ENCODE results near the gene RAB11FIP4.

RAB11FIP4 gene

DNA sequence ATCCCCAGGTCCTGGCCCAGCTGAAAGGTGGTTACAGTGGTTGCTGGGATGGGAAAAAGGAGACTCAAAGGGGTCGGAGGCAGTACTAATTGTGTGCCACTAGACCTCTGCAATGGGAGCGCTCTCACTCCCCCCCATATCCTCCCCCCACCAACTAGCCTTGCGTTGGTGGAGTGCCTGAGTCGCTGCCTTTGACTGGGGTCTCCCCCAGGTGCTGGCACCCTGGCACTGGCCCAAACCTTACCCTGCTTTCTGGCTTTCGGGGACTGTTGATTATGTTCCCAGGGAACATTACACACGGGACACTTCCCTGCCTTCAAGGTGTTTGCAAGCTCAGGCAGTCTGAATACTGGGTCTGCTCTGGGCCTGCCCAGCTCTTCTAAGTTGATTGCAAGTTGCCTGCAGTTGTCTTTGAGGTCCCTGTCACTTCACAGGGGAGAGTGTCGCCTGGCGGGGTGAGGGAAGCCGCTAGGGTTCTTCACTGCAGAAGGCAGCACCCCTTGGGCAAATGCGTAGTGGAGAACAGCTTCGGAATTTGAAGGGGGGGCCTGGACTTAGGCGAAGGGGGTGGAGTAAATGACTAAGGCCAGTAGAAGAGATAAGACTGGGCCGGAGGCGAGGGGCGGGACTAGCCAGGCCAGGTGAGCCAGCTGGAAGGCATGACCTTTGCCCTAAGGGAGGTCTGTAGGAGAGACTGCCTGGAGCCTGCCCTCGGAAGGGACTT lies 98.0 kb downstream of the RAB11FIP4 start:
- no peak for DNase-seq

DNA sequence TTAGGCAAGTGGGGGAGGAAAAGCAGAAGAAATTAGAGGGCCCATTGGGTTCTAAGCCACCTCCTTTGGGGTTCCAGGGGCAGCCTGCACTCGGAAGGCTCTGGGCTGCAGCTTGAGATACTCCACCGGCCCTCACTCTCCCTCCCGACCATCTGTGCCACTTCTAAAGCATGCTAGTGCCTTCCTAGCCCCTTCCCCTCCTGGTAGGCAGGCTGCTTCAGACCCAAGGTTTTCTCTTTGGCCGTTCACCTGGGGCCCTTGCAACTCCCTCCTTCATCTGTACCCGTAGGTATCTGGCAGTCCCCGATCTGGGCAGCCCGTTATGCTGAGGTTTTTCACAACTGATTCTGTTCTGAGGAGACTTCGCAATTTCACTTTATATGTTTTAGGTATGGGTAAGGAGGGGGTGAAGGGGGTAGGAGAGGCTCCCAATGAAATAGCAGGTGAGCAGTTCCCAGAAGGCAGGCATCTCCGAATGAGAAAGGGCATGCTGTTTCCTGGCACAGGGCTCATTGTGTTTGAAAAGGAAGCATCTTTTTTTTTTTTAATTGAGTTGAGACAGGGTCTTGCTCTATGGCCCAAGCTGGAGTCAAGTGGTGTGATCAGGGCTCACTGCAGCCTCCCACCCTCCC lies 98.7 kb downstream of the RAB11FIP4 start:
- no peak for DNase-seq

DNA sequence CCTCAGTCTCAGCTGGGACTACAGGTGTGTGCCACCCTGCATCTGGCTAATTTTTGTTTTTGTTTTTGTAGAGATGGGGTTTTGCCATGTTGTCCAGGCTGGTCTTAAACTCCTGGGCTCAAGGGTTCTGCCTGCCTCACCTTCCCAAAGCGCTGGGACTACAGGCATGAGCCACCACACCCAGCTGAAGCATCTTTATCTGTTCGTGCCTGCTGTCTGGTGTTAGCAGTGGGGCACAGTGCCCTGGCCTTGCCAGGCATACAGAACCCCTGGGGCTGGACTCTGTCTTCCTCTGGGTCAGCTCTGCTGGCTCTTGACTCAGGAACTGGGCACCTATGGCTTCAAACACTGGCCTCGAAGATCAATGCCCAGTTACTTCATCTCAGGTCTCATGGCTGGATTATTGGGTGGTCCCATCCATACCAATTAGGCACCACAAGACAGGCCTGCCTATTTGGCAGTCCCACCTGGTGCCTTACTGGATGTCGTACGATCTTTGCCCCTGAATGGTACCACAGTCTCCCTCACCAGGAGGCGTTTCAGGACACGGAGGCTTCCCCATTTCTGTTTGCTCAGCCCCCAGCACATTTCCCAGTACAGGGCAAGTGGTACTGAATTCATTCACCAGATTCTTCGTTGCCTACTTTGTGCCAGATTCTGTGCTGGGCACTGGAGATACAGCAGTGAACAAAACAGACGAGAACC lies 99.3 kb downstream of the RAB11FIP4 start:
- DNase-seq, result no peak

DNA sequence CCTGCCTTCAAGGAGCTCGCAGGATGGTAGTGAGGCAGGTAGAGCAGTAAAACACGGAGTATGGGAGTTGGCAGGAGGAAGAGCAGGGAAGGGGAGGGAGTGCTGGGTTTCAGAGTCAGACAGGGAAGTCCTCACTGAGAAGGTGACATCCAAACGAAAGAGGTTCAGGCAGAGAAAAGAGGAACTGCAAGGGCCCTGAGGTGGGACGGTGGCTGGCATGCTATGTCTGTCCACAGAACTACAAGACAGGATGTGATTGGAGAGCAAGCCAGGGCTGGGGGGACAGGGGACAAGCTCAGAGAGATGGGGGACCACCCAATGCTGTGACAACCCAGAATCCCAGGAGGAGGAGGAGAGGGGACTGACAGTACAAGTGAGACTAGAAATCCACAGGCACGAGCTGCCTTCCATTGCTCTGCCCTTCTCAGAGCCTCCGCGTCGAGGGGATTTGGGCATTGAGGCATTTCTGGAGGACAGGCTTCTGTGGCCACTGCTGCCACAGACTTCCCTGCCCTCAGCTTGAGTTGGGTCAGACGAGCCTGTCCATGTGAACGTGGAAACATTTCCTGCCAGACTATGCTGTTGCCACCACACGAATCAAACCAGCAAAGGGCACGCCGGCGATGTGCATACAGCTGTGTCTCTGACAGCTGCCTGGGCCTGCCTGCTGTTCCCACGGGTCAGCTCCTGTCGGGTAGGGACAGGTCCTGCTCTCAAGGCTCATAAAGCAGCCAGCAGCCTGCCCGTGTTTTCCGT lies 100.1 kb downstream of the RAB11FIP4 start:
- DNase-seq, result no peak

DNA sequence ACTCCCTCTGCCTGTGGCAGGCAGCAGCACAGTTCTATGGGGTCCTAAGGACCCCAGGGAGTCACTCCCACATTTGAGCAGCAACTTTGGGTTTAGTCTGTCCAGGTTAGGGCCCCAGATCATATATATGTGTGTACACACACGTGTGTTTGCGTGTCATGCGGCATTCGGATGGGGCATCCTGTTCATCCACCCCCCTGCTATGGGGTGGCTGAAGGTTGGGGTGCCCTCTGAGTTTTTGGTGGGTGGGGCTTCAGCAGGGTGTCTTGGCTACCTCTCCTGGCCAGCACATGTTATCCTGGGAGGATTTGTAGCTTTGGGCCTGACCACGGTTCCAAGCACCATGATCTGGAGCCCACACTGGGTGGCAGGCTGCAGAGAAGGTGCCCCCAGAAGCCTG lies 100.7 kb downstream of the RAB11FIP4 start:
- DNase-seq, result no peak

DNA sequence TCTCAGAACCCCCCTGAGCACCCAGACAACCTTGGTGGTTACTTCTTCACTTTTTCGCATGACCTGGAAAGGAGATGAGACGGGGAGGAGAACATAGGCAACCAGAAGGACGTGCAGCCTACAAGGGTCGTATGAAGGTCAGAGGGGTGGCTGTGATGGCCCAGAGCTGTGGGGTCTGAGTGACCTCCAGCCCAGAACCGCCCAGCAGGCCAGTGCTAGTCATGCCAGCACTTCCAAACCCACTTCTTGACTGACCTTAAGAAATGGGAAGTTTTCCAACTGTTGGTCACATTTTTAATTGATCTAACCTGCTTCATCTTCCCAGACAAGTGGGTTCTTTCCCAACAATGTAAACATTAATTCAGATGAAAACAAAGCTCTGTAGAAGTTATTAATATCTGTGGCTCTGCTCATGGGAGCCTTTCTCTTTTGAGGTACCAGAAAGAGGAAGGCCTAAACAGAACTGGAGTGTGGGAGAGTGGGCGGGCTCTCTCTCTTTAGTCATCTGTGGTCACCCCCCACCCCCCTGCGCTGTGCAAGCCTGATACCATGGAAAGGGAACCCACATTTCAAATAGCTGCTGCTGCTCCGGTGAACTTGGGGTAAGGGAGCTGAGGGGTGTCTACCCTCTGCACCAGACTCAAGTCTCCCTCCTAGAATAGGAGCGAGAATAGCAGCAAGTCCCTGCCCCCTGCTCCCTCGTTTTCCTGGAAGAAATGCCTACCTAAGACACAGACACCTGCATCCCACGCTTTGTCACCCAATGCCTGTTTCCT lies 101.6 kb downstream of the RAB11FIP4 start:
- no peak for DNase-seq

DNA sequence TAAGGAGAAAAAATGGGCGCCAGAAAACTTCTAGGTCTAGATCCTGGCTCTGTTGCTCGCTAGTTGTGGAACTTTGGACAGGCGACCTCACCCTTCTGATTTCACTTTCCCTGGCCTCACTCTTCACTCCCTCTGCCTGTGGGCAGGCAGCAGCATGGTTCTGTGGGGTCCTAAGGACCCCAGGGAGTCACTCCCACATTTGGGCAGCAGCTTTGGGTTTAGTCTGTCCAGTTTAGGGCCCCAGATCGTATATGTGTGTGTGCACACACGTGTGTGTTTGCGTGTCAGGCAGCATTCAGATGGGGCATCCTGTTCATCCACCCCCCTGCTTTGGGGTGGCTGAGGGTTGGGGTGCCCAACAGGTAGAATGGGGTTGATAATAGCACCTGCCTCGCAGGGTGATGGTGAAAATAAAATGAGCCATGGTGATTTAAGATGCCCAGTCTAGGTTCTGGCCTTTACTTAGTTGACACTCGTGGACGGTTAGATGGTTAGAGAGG lies 102.2 kb downstream of the RAB11FIP4 start:
- DNase-seq, result no peak

DNA sequence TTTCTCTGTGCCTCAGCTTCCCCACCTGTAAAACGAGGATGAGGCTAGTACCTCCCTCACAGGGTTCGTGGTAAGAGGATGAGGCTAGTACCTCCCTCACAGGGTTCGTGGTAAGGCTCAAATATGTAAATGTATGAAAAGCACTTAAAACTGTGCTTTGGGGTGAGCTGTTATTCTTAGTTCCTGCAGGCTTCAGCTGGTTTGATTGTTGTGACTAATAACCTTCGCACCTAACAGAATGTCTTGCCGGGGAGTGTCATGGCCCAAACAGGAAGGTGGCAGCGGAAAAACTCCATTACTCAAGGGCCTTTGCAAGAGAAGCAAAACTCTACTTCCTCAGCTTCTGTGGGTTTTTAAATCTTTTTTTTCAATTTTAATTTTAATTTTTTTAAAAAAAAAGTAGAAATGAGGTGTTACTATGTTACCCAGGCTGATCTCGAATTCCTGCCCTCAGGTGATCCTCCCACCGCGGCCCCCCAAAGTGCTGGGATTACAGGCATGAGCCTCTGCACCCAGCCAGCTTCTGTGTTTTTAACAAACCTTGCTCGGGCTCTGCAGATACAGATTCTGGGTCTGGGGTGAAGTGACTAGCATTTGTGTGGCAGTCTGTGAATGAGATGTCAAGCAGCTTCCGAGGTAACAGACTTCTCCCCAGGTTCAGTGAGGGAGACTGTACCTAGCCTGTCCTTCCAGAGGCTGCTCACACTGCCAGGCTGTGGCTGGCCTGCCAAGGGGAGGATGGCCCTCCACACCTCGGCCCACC lies 103.0 kb downstream of the RAB11FIP4 start:
- no peak for DNase-seq

DNA sequence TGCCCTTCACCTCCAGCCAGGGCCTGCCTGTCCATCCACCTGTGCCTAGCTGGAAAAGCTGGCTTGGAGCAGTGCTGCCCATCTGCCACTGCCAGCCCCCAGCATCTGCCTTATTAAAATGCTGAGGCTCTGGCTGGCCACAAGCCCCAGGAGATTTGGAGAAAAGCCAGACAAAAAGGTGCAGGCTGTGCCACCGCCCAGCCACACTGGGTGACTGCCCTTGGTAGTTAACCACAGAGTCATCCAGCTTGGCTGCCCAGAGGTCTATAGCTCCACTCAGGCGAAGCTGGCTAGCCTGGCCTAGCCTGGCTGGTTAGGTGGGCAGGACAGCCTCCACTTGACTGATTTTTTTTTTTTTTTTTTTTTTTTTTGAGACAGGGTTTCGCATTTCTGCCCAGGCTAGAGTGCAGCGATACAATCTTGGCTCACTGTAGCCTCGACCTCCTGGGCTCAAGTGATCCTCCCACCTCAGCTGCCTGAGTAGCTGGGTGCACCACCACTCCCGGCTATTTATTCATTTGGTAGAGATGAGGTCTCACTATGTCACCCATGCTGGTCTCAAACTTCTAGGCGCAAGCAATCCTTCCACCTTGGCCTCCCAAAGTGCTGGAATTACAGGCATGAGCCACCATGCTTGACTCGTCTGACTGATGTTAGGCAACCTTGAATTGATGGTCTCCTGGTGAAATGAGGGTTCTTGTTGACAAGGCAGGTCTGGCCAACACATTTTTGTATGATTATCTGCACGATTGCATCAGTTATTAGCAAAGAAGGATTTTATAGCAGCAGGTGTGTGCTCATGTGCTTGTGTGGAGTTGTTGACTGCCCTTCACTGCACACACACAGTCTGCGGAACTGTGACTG lies 103.8 kb downstream of the RAB11FIP4 start:
- no peak for DNase-seq

DNA sequence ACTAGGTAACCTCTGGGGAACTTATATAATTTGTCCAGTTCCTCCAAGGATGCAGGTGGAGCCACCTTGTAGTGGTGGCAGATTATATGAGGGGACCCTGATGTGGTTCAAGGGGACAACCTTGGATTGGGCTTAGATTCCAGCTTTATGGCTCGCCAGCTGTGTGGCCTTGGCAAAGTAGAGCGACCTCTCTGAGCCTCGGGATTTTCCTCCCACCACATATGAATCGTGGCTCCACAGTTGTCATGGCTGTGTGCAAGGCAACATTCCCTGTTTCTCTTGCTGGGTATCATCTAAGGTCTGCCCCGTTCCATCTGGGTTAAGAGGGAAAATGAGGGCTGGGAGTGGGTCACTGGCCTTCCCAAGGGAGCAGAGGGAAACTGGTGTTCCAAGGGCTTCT lies 104.6 kb downstream of the RAB11FIP4 start:
- no peak for DNase-seq

DNA sequence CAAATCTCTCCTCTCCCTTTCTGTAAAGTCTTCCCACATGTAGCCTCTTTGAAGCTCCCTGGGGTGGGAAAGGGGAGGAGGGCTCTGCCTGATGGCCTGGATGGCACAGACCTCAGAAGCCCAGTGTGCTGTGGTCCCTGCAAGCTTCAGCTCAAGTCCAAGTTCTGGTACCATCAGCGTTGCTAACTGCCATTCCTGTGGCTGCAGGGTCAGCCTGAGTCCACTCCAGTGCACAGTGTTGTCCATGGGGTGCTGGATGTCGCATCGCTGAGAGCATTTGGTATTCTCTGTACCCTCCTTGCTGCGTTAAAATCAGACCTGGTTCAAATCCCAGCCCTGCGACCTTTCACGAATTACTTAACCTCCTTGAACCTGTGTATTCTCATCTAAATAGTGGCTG lies 105.1 kb downstream of the RAB11FIP4 start:
- no peak for DNase-seq

DNA sequence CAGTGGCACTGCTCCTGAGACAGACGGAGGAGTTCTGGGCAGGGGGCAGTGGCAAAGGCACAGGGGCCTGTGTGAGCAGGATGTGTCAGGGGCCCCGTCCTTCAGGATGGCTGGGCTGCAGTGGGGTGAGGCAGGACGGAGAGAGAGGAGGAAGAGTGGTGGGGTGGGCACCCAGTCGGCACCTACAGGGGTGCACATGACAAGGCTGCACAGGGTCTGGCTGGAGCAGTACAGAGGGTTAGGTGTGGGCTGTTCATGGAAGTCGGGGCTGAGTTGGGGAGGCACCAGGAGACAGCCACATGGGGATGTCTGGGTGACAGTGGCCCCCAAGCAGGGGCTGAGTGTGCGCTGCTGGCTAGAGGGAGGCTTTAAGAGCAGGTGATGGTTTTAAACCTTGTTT lies 106.0 kb downstream of the RAB11FIP4 start:
- DNase-seq, result no peak

DNA sequence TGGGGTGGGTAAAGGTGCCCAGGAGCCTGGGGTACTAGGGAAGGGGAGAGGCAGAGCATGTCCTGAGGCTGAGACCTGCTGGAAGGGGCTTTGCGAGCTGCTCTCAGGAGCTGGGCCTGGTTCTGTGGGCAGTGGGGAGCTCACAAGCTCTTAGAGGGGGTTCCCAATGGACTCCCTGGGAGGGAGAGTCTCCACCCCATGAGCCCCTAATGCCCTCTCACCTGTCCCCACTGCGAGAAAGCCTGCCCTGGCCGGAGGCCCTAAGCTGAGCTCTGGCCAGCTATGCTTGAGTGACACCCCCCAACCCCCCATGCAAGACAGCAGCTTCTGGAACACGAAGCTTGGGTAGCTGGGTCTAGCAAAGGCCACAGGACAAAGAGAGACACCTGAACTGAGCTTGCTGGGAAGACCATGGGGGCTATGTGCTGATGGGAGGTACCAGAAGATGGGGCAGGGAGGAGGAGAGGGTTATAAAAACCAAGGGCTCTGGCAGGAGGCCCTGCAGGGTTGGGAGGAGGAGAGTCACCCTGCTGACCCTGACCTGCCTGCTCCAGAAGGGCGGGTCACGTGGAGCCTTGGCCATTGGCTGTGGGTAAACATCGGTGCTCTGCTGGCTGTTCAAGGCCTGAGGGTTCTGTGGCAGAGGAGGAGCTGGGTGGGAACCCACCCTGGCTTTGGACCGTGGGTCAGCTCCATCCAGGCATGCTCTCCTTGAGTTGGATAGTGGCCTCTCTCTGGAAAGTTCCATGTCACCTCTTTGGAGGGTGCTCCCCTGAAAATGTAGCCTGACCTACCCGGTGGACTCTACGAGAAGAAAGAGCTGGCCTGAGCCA lies 106.7 kb downstream of the RAB11FIP4 start:
- DNase-seq, result no peak

DNA sequence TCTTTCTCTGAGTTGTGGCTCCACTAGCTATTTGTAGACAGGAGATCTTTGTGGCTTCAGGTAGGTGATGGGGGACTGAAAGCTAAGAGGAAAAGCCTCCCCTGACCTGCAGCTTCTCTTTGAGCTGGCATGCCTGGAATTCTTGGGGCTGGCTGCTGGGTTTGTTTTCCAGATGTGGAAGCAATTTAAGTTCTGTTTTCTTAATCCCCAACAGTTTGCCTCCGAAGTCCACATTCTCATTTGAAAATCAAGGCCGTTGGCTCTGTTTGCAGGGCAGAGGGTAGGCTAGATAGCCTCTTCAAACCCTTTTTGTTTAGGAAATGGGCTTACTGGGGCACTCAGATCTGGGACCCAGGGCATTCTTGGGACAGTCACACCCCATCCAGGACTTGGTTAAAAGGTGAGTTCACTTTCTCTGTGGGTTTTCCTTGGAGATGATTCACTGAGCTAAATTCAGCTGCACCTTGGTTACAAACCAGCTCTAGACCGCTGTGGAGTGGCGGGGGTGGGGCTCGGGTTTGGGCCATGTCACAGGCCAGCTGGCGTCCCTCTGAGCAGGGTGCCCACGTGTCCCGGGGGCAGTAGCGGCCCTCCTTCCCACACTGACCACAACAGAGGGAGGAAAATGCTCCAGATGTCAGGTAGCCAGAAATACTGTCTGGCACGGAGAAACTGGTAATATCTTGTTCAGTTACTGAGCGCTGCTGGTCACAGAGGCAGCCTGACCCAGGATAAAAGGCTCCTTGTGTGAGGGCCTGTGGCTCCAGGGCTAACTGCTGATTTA lies 108.5 kb downstream of the RAB11FIP4 start:
- no peak for DNase-seq

DNA sequence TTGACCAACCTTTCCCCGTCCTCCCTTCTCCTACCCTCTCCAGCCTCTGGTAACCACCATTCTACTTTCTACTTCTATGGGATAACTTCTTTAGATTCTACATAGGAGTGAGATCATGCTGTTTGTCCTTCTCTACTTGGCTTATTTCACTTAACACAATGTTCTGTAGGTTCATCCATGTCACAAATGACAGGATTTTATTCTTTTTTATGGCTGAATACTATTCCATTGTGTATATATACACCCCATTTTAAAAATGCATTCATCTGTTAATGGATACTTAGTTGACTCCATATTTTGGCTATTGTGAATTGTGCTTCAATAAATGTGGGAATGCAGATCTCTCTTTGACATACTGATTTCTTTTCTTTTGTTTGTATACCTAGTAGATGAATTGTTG lies 115.0 kb downstream of the RAB11FIP4 start:
- no peak for DNase-seq

DNA sequence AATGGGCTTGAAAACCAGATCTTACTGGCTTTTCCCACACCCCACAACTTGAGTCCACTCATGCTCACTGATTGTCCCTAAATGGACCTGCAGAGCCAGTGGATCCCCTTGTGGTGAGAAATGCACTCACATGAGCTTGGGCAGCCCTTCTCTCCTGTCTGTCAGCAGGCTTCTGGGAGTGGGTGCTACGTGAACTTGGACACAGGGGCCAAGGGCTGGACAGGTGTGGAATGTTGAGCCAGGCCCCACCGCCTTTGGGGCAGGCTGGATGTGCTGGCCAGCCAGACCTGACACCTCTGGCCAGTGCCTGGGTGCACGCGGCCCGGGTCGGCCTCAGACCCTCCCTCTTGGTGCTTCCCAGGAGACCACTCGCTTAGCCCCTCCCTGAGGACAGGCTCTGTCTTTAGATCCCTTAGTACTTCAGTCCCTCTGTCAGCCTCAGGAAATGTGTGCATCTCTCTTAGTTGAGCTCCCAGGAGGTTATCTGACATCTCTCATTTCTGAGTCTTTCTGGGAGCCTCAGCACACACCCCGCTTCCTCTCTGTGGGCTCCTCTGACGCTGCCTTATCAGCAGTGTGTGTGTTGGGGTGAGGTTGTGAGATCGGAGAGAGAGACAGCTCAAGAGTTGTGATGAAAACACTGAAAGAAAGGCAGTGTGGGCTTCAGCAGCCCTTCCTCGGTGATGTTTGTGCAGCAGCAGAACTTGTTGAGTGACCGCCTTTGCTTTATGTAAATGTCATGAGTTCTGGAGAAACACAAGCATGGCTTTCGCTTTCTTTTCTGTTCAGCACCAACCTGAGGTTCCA lies 117.0 kb downstream of the RAB11FIP4 start:
- no peak for DNase-seq

DNA sequence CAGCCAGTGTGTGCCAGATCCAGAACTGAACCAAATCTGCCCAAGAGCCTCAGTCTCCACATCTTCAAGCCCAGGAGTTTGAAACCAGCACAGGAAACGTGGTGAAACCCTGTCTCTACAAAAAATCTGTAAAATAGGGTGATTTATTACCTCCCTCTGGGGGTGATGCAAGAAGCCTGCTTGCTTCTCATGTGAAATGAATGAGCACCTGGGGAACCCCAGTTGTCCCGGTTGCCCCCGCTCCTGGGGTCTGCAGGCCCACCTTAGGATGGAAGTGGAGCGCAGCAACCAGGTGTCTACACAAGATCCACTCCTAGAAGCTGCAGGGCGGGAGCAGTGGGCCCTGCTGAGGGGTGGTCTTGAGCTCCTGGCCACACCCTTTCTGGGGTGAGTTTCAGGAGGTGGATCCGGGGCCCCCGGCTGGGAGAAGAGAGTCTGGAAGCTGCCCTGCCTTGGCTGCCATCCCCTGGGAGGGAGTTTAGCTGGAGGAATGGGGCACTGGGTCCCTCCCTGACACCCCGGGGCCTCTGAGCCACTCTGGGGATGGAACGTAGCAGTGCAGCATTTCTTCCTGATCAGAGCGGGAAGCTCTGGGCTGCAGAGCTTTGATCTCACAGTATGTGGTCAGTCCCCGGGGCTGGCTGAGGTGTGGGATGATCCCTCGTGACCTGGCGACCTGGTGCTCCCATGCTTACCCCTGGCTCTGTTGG lies 117.8 kb downstream of the RAB11FIP4 start:
- no peak for DNase-seq

Measured in 8988T (cell line).